GM19035 (cell line): ENCODE data around the gene HLTF.
A peak's percentile ranks its signal among the peaks of the same experiment; 100 is the strongest.
"Not testable (repeated sequence)": the region's sequence is repeated elsewhere in the genome, so short reads cannot be mapped to it uniquely, and the experiment has no call there.

Source experiments
- ATAC-seq: cut with Tn5 transposase; IDR thresholded peaks from one replicate; pipeline ENCODE4 v1.9.1; 2021; ENCODE audit not compliant: unreplicated experiment

The HLTF gene

GRCh38 chr3:148992027-148992634 lies 94.2 kb downstream of the HLTF start:
- ATAC-seq: peak; percentile 30

GRCh38 chr3:148991219-148992026 lies 94.9 kb downstream of the HLTF start, which contains the start of gene GYG1:
TSS of gene GYG1 (plus strand) at chr3:148991540. CDS start at chr3:148991641, 101 bp downstream.
- ATAC-seq: peak; percentile 88

- no peak for ATAC-seq
These were observed 96.1 kb downstream of the HLTF start for GRCh38 chr3:148990236-148990635.

- ATAC-seq: not testable (repeated sequence)
These were observed 98.8 kb downstream of the HLTF start for GRCh38 chr3:148987551-148987950.

- no peak for ATAC-seq
These were observed 105.1 kb downstream of the HLTF start for GRCh38 chr3:148981273-148981672.
